ENCODE results near the gene PTPRN2. TPM values are rescaled to one million over a fixed set of nuclear protein-coding genes. Genes with fewer than 3 reads are reported as not detected.

The PTPRN2 gene
- polyA plus RNA-seq, 2 donors, result 0.37 to 0.40 TPM

DNA sequence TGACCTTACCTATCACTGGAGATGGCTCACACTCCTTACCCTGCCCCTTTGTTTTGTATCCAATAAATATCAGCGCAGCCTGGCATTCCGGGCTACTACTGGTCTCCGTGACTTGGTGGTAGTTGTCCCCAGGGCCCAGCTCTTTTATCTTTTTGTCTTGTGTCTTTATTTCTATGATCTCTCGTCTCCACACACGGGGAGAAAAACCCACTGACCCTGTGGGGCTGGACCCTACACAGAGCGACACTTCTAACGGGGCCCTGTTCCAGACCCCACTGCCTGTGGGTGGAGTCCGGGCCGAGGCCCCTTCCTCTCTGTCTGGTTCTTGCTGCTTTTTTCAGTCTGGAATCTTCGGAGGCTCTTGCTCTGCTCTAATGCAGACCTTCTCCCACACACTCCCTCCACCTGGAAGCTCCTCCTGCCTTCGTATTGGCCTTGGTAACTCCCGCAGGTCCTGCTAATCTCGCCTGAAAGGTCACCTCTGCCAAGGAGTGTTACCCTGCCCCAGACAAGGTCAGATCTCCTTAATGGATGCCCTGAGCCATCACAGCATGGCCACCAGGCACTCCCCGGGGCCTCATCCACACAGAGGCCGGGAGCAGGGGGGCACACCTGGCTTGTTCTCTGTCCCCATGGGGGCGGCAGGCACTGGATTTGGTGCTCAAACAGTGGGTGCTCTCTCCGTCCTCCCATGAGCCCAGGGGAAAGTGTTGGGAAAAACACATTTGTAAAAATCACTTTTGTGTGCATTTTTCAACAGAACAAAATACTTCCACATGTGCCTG, 531.7 kb downstream of the PTPRN2 start:
- Histone ChIP-seq H3K4me1 (ENCODE audit: control insufficient read depth in 2 of 2, insufficient read depth in 2 of 2, low read length in 1 of 2) (no peaks in the 10 kb centered on the region), H3K36me3 (ENCODE audit: control insufficient read depth in 2 of 2, insufficient read depth in 2 of 2, low read length in 1 of 2) (no peaks in the 10 kb centered on the region), H3K9me3 (ENCODE audit: control insufficient read depth in 2 of 2, insufficient read depth in 1 of 2, low read depth in 1 of 2, low read length in 1 of 2) (peaks cover 0 to 6% of the 10 kb centered on the region in 2 donors), H3K27me3 (ENCODE audit: control insufficient read depth in 1 of 2, insufficient read depth in 2 of 2, low read length in 2 of 2) (no peaks in the 10 kb centered on the region), H3K27ac (ENCODE audit: low read depth in 2 of 2, low read length in 1 of 2) (no peak overlapping the region), H3K4me3 (ENCODE audit: low read depth in 1 of 2, low read length in 2 of 2) (no peak overlapping the region)
- 88 to 92% methylated on average over 17 of the region's 17 CpGs for WGBS, 2 donors

DNA sequence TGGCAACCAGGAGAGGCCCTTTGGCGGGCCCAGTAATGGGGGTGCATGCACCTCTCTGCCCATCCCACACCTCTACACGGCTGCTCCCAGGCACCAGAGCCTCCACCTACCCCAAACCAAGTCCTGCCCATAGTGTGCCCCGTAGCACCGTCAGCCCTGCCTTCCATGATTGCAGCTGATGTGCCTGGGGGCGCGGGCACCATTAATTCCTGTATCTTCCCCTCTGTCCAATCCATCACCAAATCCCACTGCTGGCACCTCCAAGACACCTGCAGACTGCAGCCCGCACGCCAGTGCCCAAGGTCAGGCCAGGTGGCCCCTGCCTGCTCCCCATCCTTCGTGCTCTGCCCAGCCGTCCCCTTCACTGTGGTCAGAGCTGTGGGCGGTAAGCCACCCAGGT, 533.0 kb downstream of the PTPRN2 start:
- no peaks in the 10 kb centered on the region for H3K27me3 ChIP-seq (ENCODE audit: control insufficient read depth in 1 of 2, insufficient read depth in 2 of 2, low read length in 2 of 2)
- no peaks in the 10 kb centered on the region for H3K4me1 ChIP-seq (ENCODE audit: control insufficient read depth in 2 of 2, insufficient read depth in 2 of 2, low read length in 1 of 2)
- no peak overlapping the region for H3K4me3 ChIP-seq (ENCODE audit: low read depth in 1 of 2, low read length in 2 of 2)
- 86 to 87% methylated on average over 11 of the region's 11 CpGs for WGBS, 2 donors
- no peaks in the 10 kb centered on the region for H3K36me3 ChIP-seq (ENCODE audit: control insufficient read depth in 2 of 2, insufficient read depth in 2 of 2, low read length in 1 of 2)
- peaks cover 0 to 3% of the 10 kb centered on the region in 2 donors for H3K9me3 ChIP-seq (ENCODE audit: control insufficient read depth in 2 of 2, insufficient read depth in 1 of 2, low read depth in 1 of 2, low read length in 1 of 2)
- no peak overlapping the region for H3K27ac ChIP-seq (ENCODE audit: low read depth in 2 of 2, low read length in 1 of 2)

DNA sequence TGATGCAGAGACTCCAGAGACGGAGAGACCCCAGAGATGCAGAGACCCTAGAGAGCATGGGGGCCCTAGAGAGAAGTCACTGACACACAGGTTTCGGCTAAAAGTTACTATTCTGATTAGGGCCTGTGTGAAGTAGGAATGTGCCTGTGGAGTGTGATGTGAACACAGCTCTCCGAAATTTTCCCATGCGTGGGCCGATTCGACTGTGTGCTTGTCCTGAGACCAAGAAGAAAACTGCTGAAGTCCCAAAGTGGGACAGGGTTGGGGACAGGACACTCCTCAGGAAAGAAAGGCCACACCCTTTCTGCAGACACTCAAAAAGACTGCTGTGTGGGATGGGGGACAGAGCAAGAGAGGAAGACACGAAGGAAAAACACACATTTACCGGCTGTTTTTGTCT, 533.5 kb downstream of the PTPRN2 start:
- WGBS, 2 donors, result 90 to 93% methylated on average over 8 of the region's 8 CpGs
- H3K36me3 ChIP-seq (ENCODE audit: control insufficient read depth in 2 of 2, insufficient read depth in 2 of 2, low read length in 1 of 2), result no peaks in the 10 kb centered on the region

DNA sequence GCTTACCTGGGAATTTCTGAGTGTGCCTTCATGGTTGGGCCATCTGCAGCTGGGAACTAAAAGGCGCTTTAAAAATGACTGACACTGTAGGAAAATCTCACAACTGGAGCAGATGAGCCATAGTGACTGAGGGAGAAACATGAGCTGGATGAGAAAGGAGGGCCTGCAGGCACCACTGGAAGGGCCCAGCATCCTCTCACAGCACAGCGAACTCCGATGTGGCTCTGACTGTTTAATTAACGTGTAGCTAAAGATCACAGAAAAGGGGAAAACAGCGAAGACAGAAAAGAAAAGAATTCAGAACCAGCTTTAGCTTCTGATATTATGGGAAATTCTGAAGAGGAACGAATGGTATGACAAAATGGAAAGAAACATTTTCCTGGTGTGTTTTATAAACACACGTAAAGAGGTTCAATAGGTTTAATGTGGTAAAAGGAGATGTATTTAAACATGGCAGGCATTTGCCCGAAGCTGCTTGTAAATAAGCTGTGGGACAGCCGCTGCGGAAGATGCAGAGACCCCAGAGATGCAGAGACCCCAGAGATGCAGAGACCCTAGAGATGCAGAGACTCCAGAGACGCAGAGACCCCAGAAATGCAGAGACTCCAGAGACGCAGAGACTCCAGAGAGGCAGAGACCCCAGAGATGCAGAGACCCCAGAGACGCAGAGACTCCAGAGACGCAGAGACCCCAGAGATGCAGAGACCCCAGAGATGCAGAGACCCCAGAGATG, 534.3 kb downstream of the PTPRN2 start:
- H3K4me1 ChIP-seq (ENCODE audit: control insufficient read depth in 2 of 2, insufficient read depth in 2 of 2, low read length in 1 of 2), result no peaks in the 10 kb centered on the region
- H3K9me3 ChIP-seq (ENCODE audit: control insufficient read depth in 2 of 2, insufficient read depth in 1 of 2, low read depth in 1 of 2, low read length in 1 of 2), result peaks cover 0 to 3% of the 10 kb centered on the region in 2 donors
- no peak overlapping the region for H3K4me3 ChIP-seq (ENCODE audit: low read depth in 1 of 2, low read length in 2 of 2)
- H3K36me3 ChIP-seq (ENCODE audit: control insufficient read depth in 2 of 2, insufficient read depth in 2 of 2, low read length in 1 of 2), result no peaks in the 10 kb centered on the region
- 86 to 91% methylated on average over 14 of the region's 14 CpGs for WGBS, 2 donors
- no peaks in the 10 kb centered on the region for H3K27me3 ChIP-seq (ENCODE audit: control insufficient read depth in 1 of 2, insufficient read depth in 2 of 2, low read length in 2 of 2)
- H3K27ac ChIP-seq (ENCODE audit: low read depth in 2 of 2, low read length in 1 of 2), result no peak overlapping the region

More for the DNA sequence above, 533.5 kb downstream of the PTPRN2 start:
- no peaks in the 10 kb centered on the region for H3K4me1 ChIP-seq (ENCODE audit: control insufficient read depth in 2 of 2, insufficient read depth in 2 of 2, low read length in 1 of 2)
- peaks cover 0 to 3% of the 10 kb centered on the region in 2 donors for H3K9me3 ChIP-seq (ENCODE audit: control insufficient read depth in 2 of 2, insufficient read depth in 1 of 2, low read depth in 1 of 2, low read length in 1 of 2)
- H3K27me3 ChIP-seq (ENCODE audit: control insufficient read depth in 1 of 2, insufficient read depth in 2 of 2, low read length in 2 of 2), result no peaks in the 10 kb centered on the region
- no peak overlapping the region for H3K4me3 ChIP-seq (ENCODE audit: low read depth in 1 of 2, low read length in 2 of 2)
- no peak overlapping the region for H3K27ac ChIP-seq (ENCODE audit: low read depth in 2 of 2, low read length in 1 of 2)

DNA sequence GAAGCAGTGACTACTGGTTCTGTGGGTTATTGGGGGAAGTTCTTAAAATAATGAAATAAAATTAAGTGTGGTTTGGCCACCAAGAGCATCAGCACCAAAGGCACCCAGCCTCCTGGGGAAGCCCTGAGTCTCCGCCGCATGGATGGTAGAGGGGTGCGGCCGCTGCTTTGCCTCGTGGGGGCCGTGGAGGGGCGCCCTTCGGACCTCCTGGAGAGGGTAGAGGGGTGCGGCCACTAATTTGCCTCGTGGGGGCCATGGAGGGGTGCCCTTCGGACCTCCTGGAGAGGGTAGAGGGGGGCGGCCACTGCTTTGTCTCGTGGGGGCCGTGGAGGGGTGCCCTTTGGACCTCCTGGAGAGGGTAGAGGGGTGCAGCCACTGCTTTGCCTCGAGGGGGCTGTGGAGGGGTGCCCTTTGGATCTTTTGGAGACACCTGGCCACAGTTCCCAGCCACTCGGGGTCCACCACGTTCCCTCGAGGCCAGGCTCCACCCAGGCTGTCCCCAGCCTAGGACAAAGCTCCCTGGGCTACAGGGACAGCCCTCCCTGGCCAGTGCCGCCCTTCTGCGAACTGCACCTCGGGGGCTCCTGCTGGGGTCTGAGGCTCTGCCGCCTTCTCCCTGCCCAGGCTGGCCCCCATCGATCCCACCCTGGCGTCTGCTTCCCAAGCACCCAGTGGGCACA, 535.1 kb downstream of the PTPRN2 start:
- H3K4me3 ChIP-seq (ENCODE audit: low read depth in 1 of 2, low read length in 2 of 2), result no peak overlapping the region
- H3K9me3 ChIP-seq (ENCODE audit: control insufficient read depth in 2 of 2, insufficient read depth in 1 of 2, low read depth in 1 of 2, low read length in 1 of 2), result peaks cover 0 to under 1% of the 10 kb centered on the region in 2 donors
- H3K27me3 ChIP-seq (ENCODE audit: control insufficient read depth in 1 of 2, insufficient read depth in 2 of 2, low read length in 2 of 2), result no peaks in the 10 kb centered on the region
- 84 to 85% methylated on average over 23 to 24 of the region's 24 CpGs for WGBS, 2 donors
- H3K4me1 ChIP-seq (ENCODE audit: control insufficient read depth in 2 of 2, insufficient read depth in 2 of 2, low read length in 1 of 2), result no peaks in the 10 kb centered on the region
- H3K27ac ChIP-seq (ENCODE audit: low read depth in 2 of 2, low read length in 1 of 2), result no peak overlapping the region
- no peaks in the 10 kb centered on the region for H3K36me3 ChIP-seq (ENCODE audit: control insufficient read depth in 2 of 2, insufficient read depth in 2 of 2, low read length in 1 of 2)

DNA sequence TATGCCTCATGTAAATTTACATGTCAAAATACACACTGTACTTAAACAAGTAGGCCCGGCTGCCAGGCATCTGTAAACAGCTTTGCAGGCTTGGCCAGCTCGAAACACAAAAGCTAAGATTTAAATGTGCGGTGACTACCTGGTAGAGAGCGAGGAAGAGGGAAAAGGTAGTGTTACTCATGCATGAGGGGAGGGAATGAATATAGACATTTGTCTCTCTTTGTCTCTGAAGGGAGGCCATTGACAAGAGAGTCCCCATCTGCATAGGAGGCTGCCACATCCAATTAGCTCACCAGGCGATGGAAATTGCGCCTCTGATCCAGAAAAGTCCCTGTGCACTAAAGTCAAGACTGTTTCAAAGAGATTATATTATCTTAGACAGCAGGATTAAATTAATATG, 535.8 kb downstream of the PTPRN2 start:
- no peak overlapping the region for H3K27ac ChIP-seq (ENCODE audit: low read depth in 2 of 2, low read length in 1 of 2)
- no peaks in the 10 kb centered on the region for H3K36me3 ChIP-seq (ENCODE audit: control insufficient read depth in 2 of 2, insufficient read depth in 2 of 2, low read length in 1 of 2)
- H3K9me3 ChIP-seq (ENCODE audit: control insufficient read depth in 2 of 2, insufficient read depth in 1 of 2, low read depth in 1 of 2, low read length in 1 of 2), result no peaks in the 10 kb centered on the region
- no peaks in the 10 kb centered on the region for H3K4me1 ChIP-seq (ENCODE audit: control insufficient read depth in 2 of 2, insufficient read depth in 2 of 2, low read length in 1 of 2)
- 76 to 82% methylated on average over 6 of the region's 6 CpGs for WGBS, 2 donors
- H3K27me3 ChIP-seq (ENCODE audit: control insufficient read depth in 1 of 2, insufficient read depth in 2 of 2, low read length in 2 of 2), result no peaks in the 10 kb centered on the region
- no peak overlapping the region for H3K4me3 ChIP-seq (ENCODE audit: low read depth in 1 of 2, low read length in 2 of 2)

DNA sequence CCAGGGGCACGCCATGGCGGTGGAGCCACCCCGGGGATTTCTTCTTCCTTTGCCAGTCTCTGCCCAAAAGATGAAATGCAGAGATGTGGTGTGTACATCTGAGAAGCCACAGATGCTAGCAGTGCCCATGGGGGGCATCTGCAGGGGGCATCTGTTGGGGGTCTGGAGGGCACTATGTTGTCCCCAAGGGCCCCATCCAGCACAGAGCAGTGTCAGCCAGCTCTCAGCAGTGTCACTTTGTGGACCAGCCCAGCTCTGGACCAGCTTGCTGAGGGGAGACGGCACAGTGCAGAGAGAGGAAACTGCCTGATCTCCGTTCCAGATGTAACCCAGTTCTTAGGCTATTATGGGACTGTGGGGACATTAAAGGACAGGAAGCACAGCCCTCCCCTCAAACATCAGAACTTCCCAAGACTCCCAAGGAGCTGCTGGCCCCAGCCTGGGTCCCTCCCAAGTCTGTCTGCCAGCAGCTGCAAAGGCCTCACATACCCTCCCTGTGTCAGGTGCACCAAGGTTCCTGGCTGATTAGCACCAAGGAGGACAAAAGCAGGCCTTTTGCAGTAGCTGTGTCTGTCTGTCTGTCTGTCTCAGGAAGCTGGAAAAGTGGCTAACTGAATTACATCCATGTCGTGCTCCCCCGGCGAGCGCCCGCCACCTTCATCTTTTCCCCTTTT, 536.5 kb downstream of the PTPRN2 start:
- 86 to 88% methylated on average over 10 of the region's 10 CpGs for WGBS, 2 donors
- Histone ChIP-seq H3K9me3 (ENCODE audit: control insufficient read depth in 2 of 2, insufficient read depth in 1 of 2, low read depth in 1 of 2, low read length in 1 of 2) (peaks cover 0 to 2% of the 10 kb centered on the region in 2 donors), H3K4me1 (ENCODE audit: control insufficient read depth in 2 of 2, insufficient read depth in 2 of 2, low read length in 1 of 2) (no peaks in the 10 kb centered on the region), H3K27ac (ENCODE audit: low read depth in 2 of 2, low read length in 1 of 2) (no peak overlapping the region), H3K36me3 (ENCODE audit: control insufficient read depth in 2 of 2, insufficient read depth in 2 of 2, low read length in 1 of 2) (no peaks in the 10 kb centered on the region), H3K4me3 (ENCODE audit: low read depth in 1 of 2, low read length in 2 of 2) (no peak overlapping the region), H3K27me3 (ENCODE audit: control insufficient read depth in 1 of 2, insufficient read depth in 2 of 2, low read length in 2 of 2) (no peaks in the 10 kb centered on the region)

DNA sequence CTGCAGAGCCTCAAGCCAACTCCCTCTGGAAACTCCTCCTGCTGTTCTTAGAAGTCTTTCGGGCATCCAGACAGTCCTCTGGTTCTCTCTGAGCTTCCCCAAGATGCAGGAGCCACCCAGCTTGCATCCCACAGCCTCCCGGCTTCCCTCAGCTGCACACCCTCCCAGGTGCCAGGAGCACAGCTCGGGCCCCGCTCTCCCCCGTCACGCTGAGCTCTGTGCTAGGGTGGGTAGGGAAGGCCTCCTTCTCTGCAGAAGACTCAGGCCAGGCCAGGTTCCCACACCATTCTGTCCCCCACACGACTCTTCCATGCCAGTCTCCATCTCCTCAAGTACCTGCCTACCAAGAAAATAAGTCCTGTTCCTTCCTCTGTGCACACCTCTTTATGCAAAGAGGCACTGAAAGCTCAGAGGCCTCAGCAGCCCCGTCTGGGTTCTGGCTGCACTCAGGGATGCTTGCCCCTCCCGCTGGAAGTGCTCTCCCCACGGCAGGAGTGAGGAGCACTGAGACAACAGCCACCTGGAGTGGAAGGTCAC, 537.1 kb downstream of the PTPRN2 start:
- Histone ChIP-seq H3K9me3 (ENCODE audit: control insufficient read depth in 2 of 2, insufficient read depth in 1 of 2, low read depth in 1 of 2, low read length in 1 of 2) (peaks cover 0 to 2% of the 10 kb centered on the region in 2 donors), H3K27ac (ENCODE audit: low read depth in 2 of 2, low read length in 1 of 2) (no peak overlapping the region), H3K36me3 (ENCODE audit: control insufficient read depth in 2 of 2, insufficient read depth in 2 of 2, low read length in 1 of 2) (no peaks in the 10 kb centered on the region), H3K4me3 (ENCODE audit: low read depth in 1 of 2, low read length in 2 of 2) (no peak overlapping the region), H3K4me1 (ENCODE audit: control insufficient read depth in 2 of 2, insufficient read depth in 2 of 2, low read length in 1 of 2) (no peaks in the 10 kb centered on the region), H3K27me3 (ENCODE audit: control insufficient read depth in 1 of 2, insufficient read depth in 2 of 2, low read length in 2 of 2) (no peaks in the 10 kb centered on the region)
- 71 to 80% methylated on average over 10 of the region's 10 CpGs for WGBS, 2 donors

DNA sequence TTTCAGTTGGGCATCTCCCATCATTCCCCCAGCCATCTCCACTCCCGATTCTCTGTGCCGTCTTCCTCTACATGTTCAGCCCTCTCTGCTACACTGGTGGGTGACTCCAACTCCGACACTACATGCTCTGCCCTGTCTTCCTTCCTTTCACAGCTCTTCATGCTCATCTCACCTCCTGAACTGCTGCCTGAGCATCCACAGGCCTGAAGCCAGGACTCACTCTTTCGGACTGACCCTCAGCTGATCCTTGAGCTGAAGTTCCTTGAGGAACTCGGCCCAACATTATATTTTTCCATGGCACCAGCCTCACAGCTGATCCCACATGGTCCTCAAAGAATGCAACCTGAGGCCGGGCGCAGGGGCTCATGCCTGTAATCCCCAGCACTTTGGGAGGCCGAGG, 538.4 kb downstream of the PTPRN2 start:
- Histone ChIP-seq H3K9me3 (ENCODE audit: control insufficient read depth in 2 of 2, insufficient read depth in 1 of 2, low read depth in 1 of 2, low read length in 1 of 2) (peaks cover 0 to 2% of the 10 kb centered on the region in 2 donors), H3K27ac (ENCODE audit: low read depth in 2 of 2, low read length in 1 of 2) (no peak overlapping the region), H3K4me1 (ENCODE audit: control insufficient read depth in 2 of 2, insufficient read depth in 2 of 2, low read length in 1 of 2) (no peaks in the 10 kb centered on the region), H3K4me3 (ENCODE audit: low read depth in 1 of 2, low read length in 2 of 2) (no peak overlapping the region), H3K27me3 (ENCODE audit: control insufficient read depth in 1 of 2, insufficient read depth in 2 of 2, low read length in 2 of 2) (no peaks in the 10 kb centered on the region), H3K36me3 (ENCODE audit: control insufficient read depth in 2 of 2, insufficient read depth in 2 of 2, low read length in 1 of 2) (no peaks in the 10 kb centered on the region)
- 88 to 90% methylated on average over 8 of the region's 8 CpGs for WGBS, 2 donors
